GM12878 (cell line): ENCODE measurements around the gene JMJD6. TPM values are rescaled to one million over a fixed set of nuclear protein-coding genes. Genes with fewer than 3 reads are reported as not detected.
"Not testable (repeated sequence)": the region's sequence is repeated elsewhere in the genome, so short reads cannot be mapped to it uniquely, and the experiment has no call there.

ENCODE experiments used
- ATAC-seq: fragments of 200-7000 bp; cut with Tn5 transposase; 3 replicates; pipeline ENCODE4 v1.9.1; 2020; ENCODE audit warnings: mild to moderate bottlenecking, moderate library complexity
- BruUV-seq: library from RNA; stranded (reverse); fragments of 400-500 nt; replicated peaks from 2 replicates; lab custom pipeline; 2021; lab: Mats Ljungman, UMichigan
- CTCF ChIA-PET: fragments of 300-600 bp; sonication (Branson Sonifier 250); formaldehyde crosslinking; extraction: SDS; loops from one replicate; lab custom pipeline; 2021; ENCODE audit warnings: inconsistent platforms; lab: Yijun Ruan, JAX
- POLR2A ChIA-PET: fragments of 350-600 bp; formaldehyde crosslinking; extraction: SDS; loops from one replicate; lab custom pipeline; 2021; ENCODE audit warnings: inconsistent platforms; lab: Charles Lee
- RAD21 ChIA-PET: fragments of 300-600 bp; sonication (Branson Sonifier 250); formaldehyde crosslinking; loops from one replicate; lab custom pipeline; 2023; ENCODE audit warnings: antibody characterized with exemption; ENCODE audit not compliant: unreplicated experiment; lab: Charles Lee
- SMC1A ChIA-PET: fragments of 300-600 bp; sonication (Branson Sonifier 250); formaldehyde crosslinking; loops from one replicate; lab custom pipeline; 2023; ENCODE audit not compliant: unreplicated experiment, uncharacterized antibody; lab: Charles Lee
- DNase-seq: peaks from one replicate; pipeline ENCODE4 v3.0.0-alpha.2; 2011; ENCODE audit warnings: low read depth, low spot score
- FAIRE-seq: peaks from 3 replicates; lab custom pipeline; 2011; peaks lifted over from hg19 to GRCh38; lab: Jason Lieb, UNC
- H2AFZ ChIP-seq: 2 replicates; pipeline ENCODE4 v1.6.0; 2011; ENCODE audit warnings: low read depth, low read length, control low read depth; ENCODE audit not compliant: control insufficient read depth
- H3K27ac ChIP-seq: 2 replicates; pipeline ENCODE4 v1.5.1; 2011; ENCODE audit warnings: control low read depth; ENCODE audit not compliant: control insufficient read depth, insufficient read depth
- H3K27me3 ChIP-seq, 2 experiments: replicated peaks in 1 of 2; 2 replicates each; pipeline versions ENCODE4 v1.6.0 to v1.6.1; 2011; ENCODE audit warnings: low read length in 1 of 2; ENCODE audit not compliant: control insufficient read depth in 2 of 2, insufficient read depth in 2 of 2
- H3K36me3 ChIP-seq, 2 experiments: 2 replicates each; pipeline ENCODE4 v1.5.1; 2011; ENCODE audit warnings: low read length in 1 of 2; ENCODE audit not compliant: control insufficient read depth in 2 of 2, insufficient read depth in 2 of 2
- H3K4me1 ChIP-seq: 2 replicates; pipeline ENCODE4 v1.6.1; 2011; ENCODE audit warnings: mild to moderate bottlenecking, low read length, moderate library complexity, mixed read lengths; ENCODE audit not compliant: control insufficient read depth, insufficient read depth
- H3K4me2 ChIP-seq: 2 replicates; pipeline ENCODE4 v1.6.0; 2011; ENCODE audit warnings: control low read depth; ENCODE audit not compliant: control insufficient read depth, insufficient read depth
- H3K4me3 ChIP-seq: fragments of 200-600 bp; sonication (generic); 2 replicates; pipeline ENCODE4 v1.5.1; 2016
- H3K79me2 ChIP-seq: 2 replicates; pipeline ENCODE4 v1.6.0; 2011; ENCODE audit warnings: low read length; ENCODE audit not compliant: control insufficient read depth, insufficient read depth
- H3K9ac ChIP-seq: 2 replicates; pipeline ENCODE4 v1.8.0; 2011; ENCODE audit warnings: low read length, control low read depth, mixed read lengths; ENCODE audit not compliant: control insufficient read depth, insufficient read depth
- H3K9me3 ChIP-seq: replicated peaks from 3 replicates; pipeline ENCODE4 v1.5.1; 2011; ENCODE audit warnings: mild to moderate bottlenecking, low read length; ENCODE audit not compliant: control insufficient read depth, insufficient read depth
- H4K20me1 ChIP-seq: 2 replicates; pipeline ENCODE4 v1.6.0; 2011; ENCODE audit not compliant: control insufficient read depth, insufficient read depth
- BACH1 ChIP-seq: fragments of 450-650 bp; IDR thresholded peaks from 2 replicates; pipeline ENCODE4 v1.6.1; 2017; ENCODE audit warnings: mild to moderate bottlenecking, borderline replicate concordance
- FOXM1 ChIP-seq: IDR thresholded peaks from 2 replicates; pipeline ENCODE4 v1.6.1; 2012; ENCODE audit warnings: low read depth, mild to moderate bottlenecking, inconsistent platforms, low read length, moderate library complexity
- HDGF ChIP-seq: fragments of 450-650 bp; IDR thresholded peaks from 2 replicates; pipeline ENCODE4 v1.6.1; 2016; ENCODE audit warnings: antibody characterized with exemption
- POLR2AphosphoS5 ChIP-seq: IDR thresholded peaks from 2 replicates; pipeline ENCODE4 v1.6.1; 2011; ENCODE audit warnings: mild to moderate bottlenecking, low read length, inconsistent platforms
- ZBED1 ChIP-seq: IDR thresholded peaks from 2 replicates; pipeline ENCODE4 v1.6.1; 2016; ENCODE audit warnings: borderline replicate concordance
- WGBS: methylation state at CpG from one replicate; pipeline ENCODE4 v1.1.6; 2016; ENCODE audit warnings: low lambda C conversion rate; ENCODE audit not compliant: insufficient replicate concordance, insufficient coverage; ENCODE audit errors: missing lambda C conversion rate; 5-methylcytosine and 5-hydroxymethylcytosine counted together
- in situ Hi-C: fragments of 300-500 bp; cut with MboI; formaldehyde crosslinking; loops from 9 replicates; pipeline ENCODE4 v1.14.3; 2018; ENCODE audit warnings: mixed read lengths
- intact Hi-C: fragments of 100-400 bp; cut with micrococcal nuclease; formaldehyde crosslinking; loops from one replicate; pipeline ENCODE4 v1.14.2; 2022; ENCODE audit not compliant: unreplicated experiment
- polyA plus RNA-seq, 11 experiments: library from polyadenylated mRNA; depleted of rRNA in 4 of 11; unstranded in 6 of 11; stranded (reverse) in 5 of 11; fragments of >200 nt; fragmentation: Nextera tagmentation in 4 of 11; fragmentation: Illumina TruSeq in 1 of 11; extraction: Ambion mirVana in 4 of 11; extraction: Trizol in 1 of 11; gene quantifications; 1 replicate in 1 of 11; 2 replicates in 10 of 11; pipeline versions ENCODE4 v1.2.1 to v1.2.3, GENCODE V29; 2011 to 2016; ENCODE audit warnings: inconsistent platforms in 2 of 11, missing spikeins in 2 of 11, low read depth in 1 of 11
- total RNA-seq, 4 experiments: library from RNA; depleted of rRNA in 3 of 4; stranded (reverse); fragments of >200 nt in 3 of 4; fragmentation: Illumina TruSeq in 1 of 4; extraction: Trizol in 1 of 4; gene quantifications; 2 replicates each; pipeline versions ENCODE4 v1.2.1 to v1.2.3, GENCODE V29; 2013 to 2021

Gene JMJD6
- total and polyA plus RNA-seq, 10 of the 15 experiments (the other 5 are each of a cell fraction or from before 2014, with no cell fraction given): 1.2 to 36.0 (median 22.2) TPM

DNA sequence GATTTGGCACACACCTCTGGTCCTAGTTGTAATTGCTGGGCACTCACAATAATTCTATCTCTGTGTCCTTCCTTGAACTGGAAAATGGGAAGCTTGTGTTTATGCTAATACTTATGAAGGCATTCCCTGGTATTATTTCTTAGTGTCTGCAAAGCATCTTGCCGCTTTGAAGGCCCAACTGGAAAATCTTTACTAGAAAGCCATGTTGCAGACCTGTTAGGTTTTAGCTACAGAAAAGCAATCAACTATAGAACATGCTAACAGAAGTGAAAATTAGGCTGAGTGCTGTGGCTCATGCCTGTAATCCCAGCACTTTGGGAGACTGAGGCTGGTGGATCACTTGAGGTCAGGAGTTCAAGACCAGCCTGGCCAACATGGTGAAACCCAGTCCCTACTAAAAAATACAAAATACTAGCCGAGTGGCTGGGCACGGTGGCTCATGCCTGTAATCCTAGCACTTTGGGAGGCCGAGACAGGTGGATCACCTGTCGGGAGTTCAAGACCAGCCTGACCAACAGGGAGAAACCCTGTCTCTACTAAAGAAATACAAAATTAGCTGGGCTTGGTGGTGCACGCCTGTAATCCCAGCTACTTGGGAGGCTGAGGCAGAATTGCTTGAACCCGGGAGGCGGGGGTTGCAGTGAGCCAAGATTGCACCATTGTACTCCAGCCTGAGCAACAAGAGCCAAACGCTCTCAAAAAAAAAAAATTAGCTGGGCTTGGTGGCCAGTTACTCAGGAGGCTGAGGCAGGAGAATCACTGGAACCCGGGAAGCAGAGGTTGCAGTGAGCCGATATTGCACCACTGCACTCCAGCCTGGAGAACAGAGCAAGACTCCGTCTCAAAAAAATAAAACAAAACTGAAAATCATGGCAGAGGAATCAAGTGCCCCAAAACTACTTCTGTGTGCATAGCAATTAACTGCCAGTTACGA, 5.7 kb upstream of the JMJD6 start:
- DNase-seq, H4K20me1 ChIP-seq, RAD21 ChIA-PET, H3K9ac ChIP-seq, H3K27ac ChIP-seq, BruUV-seq, H2AFZ ChIP-seq, H3K27me3 ChIP-seq, in situ Hi-C loops, H3K4me1 ChIP-seq, FAIRE-seq, ATAC-seq, H3K9me3 ChIP-seq: not testable (repeated sequence)
- Histone ChIP-seq H3K36me3 (peaks cover 8 to 36% of the 10 kb centered on the region in 2 experiments), H3K79me2 (peaks cover 90% of the 10 kb centered on the region), H3K4me2 (peak overlapping the region; percentile 75), H3K4me3 (peak overlapping the region; percentile 87; the same call in 1 of the 2 replicates)
- 0 out of 2 replicates have a peak, but pooled peaks have one; percentile 6 for TF ChIP-seq BACH1
- TF ChIP-seq HDGF: 0 out of 2 replicates have a peak, but pooled peaks have one; percentile 66
- TF ChIP-seq FOXM1: 0 out of 2 replicates have a peak, but pooled peaks have one; percentile 4
- TF ChIP-seq ZBED1: 0 out of 2 replicates have a peak, but pooled peaks have one; percentile 21
- peak; percentile 51 for TF ChIP-seq POLR2AphosphoS5
- WGBS: 75% methylated on average over 13 of the region's 13 CpGs
- CTCF ChIA-PET: interaction anchor here (1.0 kb wide), 1 partner anchor 55 kb away, joined by 3 read pairs; no protein-coding TSS in a partner anchor
- SMC1A ChIA-PET: interaction anchor here (0.9 to 1.2 kb wide), 3 partner anchors 19 to 165 kb away, joined by 3 read pairs; no protein-coding TSS in a partner anchor
- POLR2A ChIA-PET: interaction anchor here (0.8 to 1.7 kb wide), 3 partner anchors 10 to 282 kb away, joined by 3 to 5 read pairs (median 3); no protein-coding TSS in a partner anchor
- intact Hi-C loops: loop anchor here (10.0 kb wide), 1 partner anchor 353 kb away; no protein-coding TSS in a partner anchor
